Cardiac muscle cell (in vitro differentiated cells and primary cell): Measurements from ENCODE around the gene MAPRE3. TPM values are rescaled to one million over a fixed set of nuclear protein-coding genes. Genes with fewer than 3 reads are reported as not detected.

ENCODE experiments used
- DNase-seq, 2 donors: peaks; one replicate each; pipeline versions ENCODE4 v3.0.0 to v3.0.0-alpha.2; 2010 to 2017; ENCODE audit warnings: low read depth in 1 of 2, low spot score in 1 of 2
- H3K27ac ChIP-seq: fragments of 200-600 bp; sonication (generic); 2 replicates; pipeline ENCODE4 v1.5.1; 2016
- H3K27me3 ChIP-seq: fragments of 200-600 bp; sonication (generic); 2 replicates; pipeline ENCODE4 v1.6.0; 2016; ENCODE audit warnings: control low read depth
- H3K36me3 ChIP-seq: fragments of 200-600 bp; sonication (generic); 2 replicates; pipeline ENCODE4 v1.5.1; 2016; ENCODE audit warnings: control low read depth
- H3K4me1 ChIP-seq: fragments of 200-600 bp; sonication (generic); 2 replicates; pipeline ENCODE4 v1.8.1; 2017; ENCODE audit warnings: low read depth, mild to moderate bottlenecking, mixed run types
- H3K4me3 ChIP-seq: fragments of 200-600 bp; sonication (generic); 2 replicates; pipeline ENCODE4 v1.5.1; 2016; ENCODE audit warnings: mild to moderate bottlenecking
- H3K9me3 ChIP-seq: fragments of 200-600 bp; sonication (generic); 2 replicates; pipeline ENCODE4 v1.5.1; 2017; ENCODE audit warnings: low read depth, mild to moderate bottlenecking, control low read depth
- CTCF ChIP-seq: IDR thresholded peaks from 2 replicates; pipeline ENCODE4 v1.5.1; 2012; ENCODE audit warnings: low read depth, mild to moderate bottlenecking, low read length
- polyA plus RNA-seq: library from polyadenylated mRNA; unstranded; fragments of >200 nt; fragmentation: Nextera tagmentation; extraction: Ambion mirVana; gene quantifications from 2 replicates; pipeline ENCODE4 v1.2.1, GENCODE V29; 2016
- total RNA-seq: library from RNA; depleted of rRNA; stranded (reverse); fragments of >200 nt; gene quantifications from 2 replicates; pipeline ENCODE4 v1.2.3, GENCODE V29; 2016

The MAPRE3 gene
- total and polyA plus RNA-seq, 2 experiments from 2014 or later: 143 to 212 TPM

GRCh38 chr2:27019459-27019858 lies 49.0 kb downstream of the MAPRE3 start:
- Histone ChIP-seq H3K27ac (peak overlapping the region; percentile 73), H3K9me3 (no peaks in the 10 kb centered on the region), H3K27me3 (no peaks in the 10 kb centered on the region), H3K36me3 (peaks cover 11% of the 10 kb centered on the region), H3K4me1 (peaks cover 30% of the 10 kb centered on the region), H3K4me3 (no peak overlapping the region)
- no peak for DNase-seq
- TF ChIP-seq CTCF: no peak

GRCh38 chr2:27019931-27020855 lies 49.8 kb downstream of the MAPRE3 start:
- TF ChIP-seq CTCF: no peak
- peak overlapping the region; percentile 73 for H3K27ac ChIP-seq

GRCh38 chr2:27021253-27022049 lies 51.0 kb downstream of the MAPRE3 start:
- Histone ChIP-seq H3K36me3 (peaks cover 11% of the 10 kb centered on the region), H3K9me3 (no peaks in the 10 kb centered on the region), H3K4me1 (peaks cover 22% of the 10 kb centered on the region), H3K27me3 (no peaks in the 10 kb centered on the region), H3K4me3 (no peak overlapping the region), H3K27ac (peak overlapping the region; percentile 73)
- TF ChIP-seq CTCF: no peak
- DNase-seq: peak in 1 of 2 donors; percentile 54

More at GRCh38 chr2:27019931-27020855, 49.8 kb downstream of the MAPRE3 start:
- H3K36me3 ChIP-seq: peaks cover 11% of the 10 kb centered on the region
- H3K27me3 ChIP-seq: no peaks in the 10 kb centered on the region
- peaks cover 30% of the 10 kb centered on the region for H3K4me1 ChIP-seq
- no peak overlapping the region for H3K4me3 ChIP-seq
- DNase-seq: peak; percentile 35 to 93
- H3K9me3 ChIP-seq: no peaks in the 10 kb centered on the region

GRCh38 chr2:27023740-27024139 lies 53.3 kb downstream of the MAPRE3 start:
- H3K27me3 ChIP-seq: no peaks in the 10 kb centered on the region
- no peak for TF ChIP-seq CTCF
- no peak overlapping the region for H3K4me3 ChIP-seq
- H3K36me3 ChIP-seq: peaks cover 14% of the 10 kb centered on the region
- H3K27ac ChIP-seq: no peak overlapping the region
- DNase-seq: no peak
- H3K9me3 ChIP-seq: no peaks in the 10 kb centered on the region
- H3K4me1 ChIP-seq: peaks cover 16% of the 10 kb centered on the region

- no peak for DNase-seq
These were observed 53.8 kb downstream of the MAPRE3 start for GRCh38 chr2:27024188-27024587.

More at GRCh38 chr2:27024188-27024587, 53.8 kb downstream of the MAPRE3 start:
- H3K27me3 ChIP-seq: no peaks in the 10 kb centered on the region
- H3K27ac ChIP-seq: no peak overlapping the region
- no peak overlapping the region for H3K4me3 ChIP-seq
- TF ChIP-seq CTCF: peak; percentile 16
- H3K4me1 ChIP-seq: peaks cover 16% of the 10 kb centered on the region
- H3K9me3 ChIP-seq: no peaks in the 10 kb centered on the region
- H3K36me3 ChIP-seq: peaks cover 14% of the 10 kb centered on the region
